Measurements from ENCODE around the gene GALR1. TPM values are rescaled to one million over a fixed set of nuclear protein-coding genes. Genes with fewer than 3 reads are reported as not detected.
"Not testable (repeated sequence)": the region's sequence is repeated elsewhere in the genome, so short reads cannot be mapped to it uniquely, and the experiment has no call there.

GALR1 gene
- total and polyA plus RNA-seq, 12 donors: 0.11 to 3.5 (median 0.87) TPM; not detected in 4

DNA sequence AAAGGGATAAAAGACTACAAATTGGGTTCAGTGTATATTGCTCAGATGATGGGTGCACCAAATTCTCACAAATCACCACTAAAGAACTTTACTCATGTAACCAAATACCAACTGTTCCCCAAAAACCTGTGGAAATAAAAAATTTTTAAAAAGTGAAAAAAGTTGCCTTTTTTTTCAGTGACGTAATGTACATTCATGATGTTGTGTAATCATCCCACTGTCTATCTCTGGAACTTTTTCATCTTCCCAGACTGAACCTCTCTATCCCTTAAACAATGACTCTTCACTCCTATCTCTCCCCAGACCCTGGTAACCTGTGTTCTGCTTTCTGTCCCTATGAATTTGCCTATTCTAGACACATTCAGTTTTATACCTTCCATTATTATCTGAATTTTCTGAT lies 19.0 kb upstream of the GALR1 start:
- no peaks in the 10 kb centered on the region for H3K27me3 ChIP-seq
- intact Hi-C loops (cut with DNase I): no loop called here
- H3K4me1 ChIP-seq (replicated peaks in 1 of 2): no peaks in the 10 kb centered on the region
- DNase-seq: no peak
- no peak overlapping the region for H3K4me3 ChIP-seq
- no peaks in the 10 kb centered on the region for H3K9me3 ChIP-seq (replicated peaks in 1 of 3)
- H3K36me3 ChIP-seq (replicated peaks in 1 of 2): no peaks in the 10 kb centered on the region
- H3K27ac ChIP-seq: no peak overlapping the region
- 69 to 90% (median 78%) methylated on average over 1 of the region's 1 CpG for WGBS, 4 donors
- TF ChIP-seq, protein P1, sequence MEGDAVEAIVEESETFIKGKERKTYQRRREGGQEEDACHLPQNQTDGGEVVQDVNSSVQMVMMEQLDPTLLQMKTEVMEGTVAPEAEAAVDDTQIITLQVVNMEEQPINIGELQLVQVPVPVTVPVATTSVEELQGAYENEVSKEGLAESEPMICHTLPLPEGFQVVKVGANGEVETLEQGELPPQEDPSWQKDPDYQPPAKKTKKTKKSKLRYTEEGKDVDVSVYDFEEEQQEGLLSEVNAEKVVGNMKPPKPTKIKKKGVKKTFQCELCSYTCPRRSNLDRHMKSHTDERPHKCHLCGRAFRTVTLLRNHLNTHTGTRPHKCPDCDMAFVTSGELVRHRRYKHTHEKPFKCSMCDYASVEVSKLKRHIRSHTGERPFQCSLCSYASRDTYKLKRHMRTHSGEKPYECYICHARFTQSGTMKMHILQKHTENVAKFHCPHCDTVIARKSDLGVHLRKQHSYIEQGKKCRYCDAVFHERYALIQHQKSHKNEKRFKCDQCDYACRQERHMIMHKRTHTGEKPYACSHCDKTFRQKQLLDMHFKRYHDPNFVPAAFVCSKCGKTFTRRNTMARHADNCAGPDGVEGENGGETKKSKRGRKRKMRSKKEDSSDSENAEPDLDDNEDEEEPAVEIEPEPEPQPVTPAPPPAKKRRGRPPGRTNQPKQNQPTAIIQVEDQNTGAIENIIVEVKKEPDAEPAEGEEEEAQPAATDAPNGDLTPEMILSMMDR (IDR thresholded peaks at IDR 0.05): no peak
- no peak for TF ChIP-seq POLR2A (IDR thresholded peaks at IDR 0.05)

DNA sequence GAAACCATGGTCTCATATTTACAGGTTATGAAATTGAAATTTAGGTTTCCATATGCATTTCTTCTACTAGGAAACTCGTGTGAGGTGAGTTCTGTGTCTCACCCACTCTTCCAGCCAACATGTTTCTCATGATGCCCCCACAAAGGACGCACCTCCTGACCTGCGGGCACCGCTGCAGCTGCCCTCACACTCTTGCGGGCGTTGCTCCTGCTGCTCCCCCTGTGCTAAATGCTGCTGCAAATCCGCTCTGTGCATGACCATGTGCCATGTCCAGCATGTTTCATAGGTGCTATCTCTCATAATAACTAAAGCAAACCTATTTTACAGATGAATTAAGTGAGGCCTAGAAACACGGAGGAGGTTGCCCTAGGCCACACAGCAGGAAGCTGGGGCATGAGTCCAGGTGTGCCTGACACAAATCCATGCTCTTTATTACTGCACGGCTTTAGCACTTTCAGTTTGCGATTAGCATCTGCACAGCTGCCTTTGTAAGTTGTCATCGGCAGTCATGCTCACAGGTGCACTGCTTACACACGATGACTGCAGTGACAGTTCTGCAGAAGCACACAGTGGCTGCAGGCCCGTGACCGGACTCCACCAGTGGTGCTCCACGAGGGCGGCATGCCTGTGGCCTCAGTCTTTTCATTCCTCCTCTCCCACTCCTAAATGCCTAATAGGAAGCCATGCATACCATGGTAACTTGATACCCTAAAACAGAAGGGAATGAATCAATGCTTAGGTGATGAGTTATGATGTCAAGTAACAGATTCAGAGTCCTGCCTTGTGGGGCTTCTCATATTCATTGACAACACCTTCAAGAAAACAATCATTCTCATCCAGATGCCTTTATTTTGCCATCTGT lies 14.9 kb upstream of the GALR1 start:
- intact Hi-C loops (cut with DNase I): no loop called here
- Histone ChIP-seq H3K9me3 (replicated peaks in 1 of 3) (peaks cover 0 to 11% (median 0%) of the 10 kb centered on the region in 3 donors), H3K27me3 (no peaks in the 10 kb centered on the region), H3K4me1 (replicated peaks in 1 of 2) (no peaks in the 10 kb centered on the region), H3K27ac (no peak overlapping the region), H3K4me3 (no peak overlapping the region), H3K36me3 (replicated peaks in 1 of 2) (no peaks in the 10 kb centered on the region)
- 68 to 77% (median 75%) methylated on average over 15 to 16 of the region's 16 CpGs for WGBS, 4 donors
- TF ChIP-seq, protein P1 (IDR thresholded peaks at IDR 0.05): no peak
- no peak for TF ChIP-seq POLR2A (IDR thresholded peaks at IDR 0.05)
- DNase-seq: no peak

DNA sequence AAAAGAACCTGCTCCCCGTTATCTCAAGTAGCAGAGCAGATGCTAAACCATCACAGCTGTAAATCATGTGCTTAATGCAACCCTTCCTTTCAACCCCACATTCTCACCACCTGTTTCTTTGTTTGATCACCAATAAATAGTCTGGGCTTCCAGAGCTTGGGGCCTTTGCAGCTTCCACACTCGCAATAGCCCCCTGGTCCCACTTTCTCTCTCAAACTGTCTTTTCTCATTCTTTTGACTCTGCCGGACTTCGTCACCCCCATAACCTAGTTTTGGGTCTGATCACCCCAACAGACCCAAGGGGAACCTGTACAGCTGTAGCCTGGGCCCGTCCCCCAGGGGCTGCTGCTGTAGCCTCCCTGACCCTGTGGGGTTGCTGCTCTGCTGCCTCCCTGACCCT lies 10.4 kb upstream of the GALR1 start:
- DNase-seq; H3K4me3 ChIP-seq; H3K36me3 ChIP-seq (replicated peaks in 1 of 2); intact Hi-C loops (cut with DNase I); H3K27me3 ChIP-seq; H3K27ac ChIP-seq; H3K4me1 ChIP-seq (replicated peaks in 1 of 2): not testable (repeated sequence)
- H3K9me3 ChIP-seq (replicated peaks in 1 of 3): peaks cover 0 to 14% (median 0%) of the 10 kb centered on the region in 3 donors
- WGBS, 4 donors: 82 to 95% (median 91%) methylated on average over 5 of the region's 5 CpGs

DNA sequence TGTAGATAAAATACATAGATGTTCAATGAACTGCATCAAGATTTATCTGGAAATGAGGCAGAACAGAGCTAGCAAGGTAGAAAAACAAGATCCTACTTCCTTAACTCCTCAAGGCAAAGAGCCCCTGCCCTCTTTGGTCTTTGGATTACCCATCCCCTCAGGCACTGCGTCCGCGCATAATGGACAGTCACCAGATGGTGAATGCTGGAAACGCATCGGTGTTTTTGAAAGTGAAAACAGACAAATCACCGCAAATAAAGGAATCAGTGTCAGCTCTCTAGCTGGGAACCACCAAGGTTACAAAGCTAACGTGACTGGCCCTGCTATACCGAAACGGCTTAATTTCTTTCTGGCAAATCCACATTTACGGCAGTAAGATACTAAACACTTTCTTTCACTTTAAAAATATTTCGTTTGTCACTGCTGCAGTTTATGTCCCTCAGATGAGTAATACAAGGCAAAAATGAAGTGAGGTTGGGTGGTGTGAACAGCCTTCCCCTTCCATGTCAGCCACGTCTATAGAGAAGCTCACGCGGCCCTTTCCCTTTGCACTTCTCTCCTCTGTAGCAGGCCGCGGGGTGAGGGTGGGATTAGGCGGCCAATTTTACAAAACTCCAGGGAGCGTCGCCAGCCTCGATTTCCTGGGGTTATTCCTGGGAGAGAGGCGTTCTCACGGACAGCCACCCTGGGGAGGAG lies 627 bp upstream of the GALR1 start:
- whole genome bisulfite sequencing, 4 donors: 4 to 12% (median 5%) methylated on average over 18 to 22 of the region's 22 CpGs
- DNase-seq: no peak
- peak overlapping the region in 1 of 4 donors; percentile 41 for H3K4me3 ChIP-seq

More for the DNA sequence above, 627 bp upstream of the GALR1 start:
- peak overlapping the region in 1 of 5 donors; percentile 38 for H3K27ac ChIP-seq
- no peaks in the 10 kb centered on the region for H3K9me3 ChIP-seq (replicated peaks in 1 of 3)
- no peak for TF ChIP-seq POLR2A (IDR thresholded peaks at IDR 0.05)
- TF ChIP-seq, protein P1 (IDR thresholded peaks at IDR 0.05): no peak
- no peaks in the 10 kb centered on the region for H3K4me1 ChIP-seq (replicated peaks in 1 of 2)
- H3K27me3 ChIP-seq: peaks cover 31% of the 10 kb centered on the region
- H3K36me3 ChIP-seq (replicated peaks in 1 of 2): no peaks in the 10 kb centered on the region
- intact Hi-C loops (cut with DNase I): no loop called here
